Measurements from ENCODE around the gene SLC13A5.
"Not testable (repeated sequence)": the region's sequence is repeated elsewhere in the genome, so short reads cannot be mapped to it uniquely, and the experiment has no call there.

SLC13A5 gene

DNA sequence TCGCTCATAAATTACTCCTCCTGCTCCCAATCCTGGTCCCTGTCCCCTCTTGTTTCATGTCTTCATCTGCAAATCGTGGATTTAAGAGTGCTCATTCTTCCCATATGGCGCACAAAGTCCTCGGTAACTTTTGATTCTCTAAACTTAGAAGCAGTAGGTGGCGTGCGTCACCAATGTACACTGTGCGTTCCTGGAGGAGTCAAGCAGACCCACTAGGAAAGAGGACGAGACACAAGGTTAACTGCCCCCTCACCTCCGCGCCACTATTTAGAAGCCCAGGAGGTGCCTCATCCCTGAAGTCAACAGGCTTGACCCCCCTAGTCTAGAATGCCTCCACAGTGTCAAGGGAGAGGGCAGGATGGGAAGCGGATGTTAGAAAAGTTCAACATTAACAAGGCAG lies 2.9 kb downstream of the SLC13A5 start:
- no peak for DNase-seq

DNA sequence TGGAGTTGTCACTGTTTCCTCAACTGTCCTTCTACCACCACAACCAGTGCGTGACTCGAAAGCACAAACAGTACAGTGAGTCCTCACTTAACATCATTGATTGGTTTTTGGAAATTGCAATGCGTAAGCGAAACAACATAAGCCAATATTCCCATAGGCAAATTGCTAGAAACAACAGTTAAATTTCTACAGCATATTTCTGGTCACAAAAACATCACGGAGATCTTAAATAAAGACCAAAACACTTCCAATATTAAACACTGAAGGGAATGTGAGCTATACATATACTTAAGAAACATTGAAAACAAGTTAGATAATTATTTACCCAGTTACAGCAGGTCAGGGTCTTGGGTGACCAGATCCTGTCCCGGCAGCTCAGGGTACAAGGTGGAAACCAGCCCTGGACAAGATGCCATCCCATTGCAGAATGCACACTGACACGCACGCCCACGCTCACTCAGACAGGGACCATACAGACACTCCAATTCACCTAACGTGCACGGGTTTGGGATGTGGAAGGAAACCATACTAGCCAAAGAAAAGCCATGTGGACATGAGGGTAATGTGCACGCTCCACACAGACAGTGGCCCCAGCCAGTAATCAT lies 4.7 kb downstream of the SLC13A5 start:
- no peak for DNase-seq

DNA sequence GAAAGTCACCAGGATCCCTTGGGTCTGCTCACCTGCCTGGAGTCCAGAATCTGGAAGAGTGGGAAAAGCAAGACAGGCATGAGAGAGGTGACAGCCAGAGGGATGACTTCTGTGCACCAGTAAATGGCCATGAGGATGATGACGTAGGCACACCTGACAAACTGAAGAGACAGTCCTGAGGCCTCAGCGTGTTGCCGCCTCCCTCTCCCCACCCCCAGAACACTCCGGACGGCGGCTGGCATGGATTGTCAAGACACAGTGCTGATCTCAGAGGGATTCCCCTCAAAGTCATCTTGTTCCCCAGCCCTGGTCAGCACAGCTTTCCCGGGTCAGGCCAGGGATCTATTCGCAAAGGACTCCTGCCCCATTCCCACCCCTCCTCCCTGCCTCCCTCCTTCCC lies 6.2 kb downstream of the SLC13A5 start:
- DNase-seq = no peak

DNA sequence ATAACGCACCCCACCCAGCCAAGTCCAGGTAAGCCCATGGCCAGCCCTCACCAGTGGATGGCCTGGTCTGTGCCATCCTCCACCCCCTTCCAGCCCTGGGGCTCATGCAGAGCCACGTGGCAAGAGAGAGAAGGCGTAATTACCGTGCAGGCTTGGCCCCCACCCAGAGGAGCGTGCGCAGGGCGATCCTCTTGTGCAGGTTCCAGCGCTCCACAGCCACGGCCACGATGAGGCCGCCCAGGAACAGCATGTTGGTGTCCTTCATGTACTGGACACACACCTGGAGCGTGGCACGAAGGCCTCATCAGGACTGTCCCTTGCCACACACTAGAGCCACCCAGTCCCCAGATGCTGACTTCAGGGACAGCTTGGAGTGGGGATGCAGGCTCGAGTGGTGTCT lies 6.7 kb downstream of the SLC13A5 start:
- DNase-seq = no peak

DNA sequence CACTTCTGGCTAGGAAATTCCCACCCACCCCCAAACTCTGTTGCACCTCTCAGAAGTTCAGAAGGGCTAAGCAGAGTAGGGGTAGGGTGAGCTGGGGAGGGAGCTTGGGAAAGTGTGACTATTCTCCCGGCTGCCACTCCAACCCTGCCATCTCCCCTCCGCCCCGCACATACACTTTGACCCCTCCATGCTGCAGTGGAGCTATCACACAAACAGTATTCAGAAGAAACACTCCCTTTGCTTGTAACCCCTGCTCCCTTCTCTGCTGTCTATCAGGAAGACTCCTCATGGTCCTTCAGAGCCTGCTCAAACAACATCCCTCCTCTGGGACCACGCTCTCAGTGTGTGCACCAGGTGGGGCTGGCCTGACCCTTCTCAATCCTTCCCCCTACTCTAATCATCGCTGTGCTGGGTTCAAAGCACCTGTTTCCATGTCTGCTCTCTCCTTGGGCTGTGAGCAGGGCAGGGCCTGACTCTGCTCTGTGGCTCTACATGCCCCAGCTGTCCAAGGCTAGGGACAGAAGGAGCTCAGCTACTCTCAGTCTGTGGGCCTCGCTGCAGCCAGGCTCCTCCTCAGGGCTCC lies 8.6 kb downstream of the SLC13A5 start:
- no peak for DNase-seq

DNA sequence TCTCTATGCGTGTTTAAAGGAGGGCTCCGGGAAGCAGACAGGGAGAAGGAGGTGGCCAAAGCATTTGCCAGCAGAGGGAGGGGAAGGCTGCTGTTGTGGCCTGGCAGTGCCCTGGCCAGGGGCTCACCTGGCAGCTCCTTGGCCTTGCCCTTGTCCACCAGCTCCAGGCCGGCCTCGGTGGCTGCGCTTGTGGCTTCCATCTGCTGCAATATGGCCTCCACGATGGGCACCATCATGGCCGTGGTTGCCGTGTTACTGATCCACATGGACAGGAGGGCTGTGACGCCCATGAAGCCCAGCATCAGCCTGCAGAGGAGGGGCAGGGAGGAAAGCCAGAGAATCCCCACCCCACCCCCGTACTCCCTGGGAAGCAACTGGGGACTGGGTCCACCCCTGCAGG lies 9.4 kb downstream of the SLC13A5 start:
- no peak for DNase-seq

DNA sequence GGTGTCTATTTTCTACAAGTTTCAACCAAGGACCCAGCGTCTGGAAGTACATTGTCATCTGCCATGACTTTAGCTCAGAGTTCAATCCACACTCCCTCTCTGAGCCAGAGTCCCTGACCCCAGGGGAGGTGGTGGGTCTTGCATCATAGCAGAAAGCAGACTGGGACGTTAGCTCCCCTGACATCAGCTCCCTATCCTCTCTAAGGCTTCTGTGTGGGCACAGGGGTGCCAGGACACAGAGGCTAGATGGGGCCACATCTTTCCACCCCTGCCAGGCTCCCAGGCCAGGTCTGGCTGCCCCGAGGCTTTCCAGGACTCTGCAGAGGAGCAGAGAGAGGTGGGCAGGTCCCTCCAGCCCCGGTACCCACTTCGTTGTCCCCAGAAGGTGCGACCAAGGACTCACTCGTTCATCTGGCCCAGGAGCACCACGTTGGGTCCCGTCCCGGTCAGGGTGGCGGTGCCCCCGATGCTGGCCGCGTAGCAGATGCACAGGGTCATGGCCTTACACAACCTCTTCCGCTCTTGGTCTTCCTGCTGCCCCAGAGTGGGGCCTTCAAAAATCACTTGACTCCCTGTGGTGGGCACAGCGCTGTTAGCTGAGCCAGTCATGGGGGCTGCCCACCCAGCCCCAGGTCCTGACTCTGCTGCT lies 10.5 kb downstream of the SLC13A5 start:
- DNase-seq = no peak

DNA sequence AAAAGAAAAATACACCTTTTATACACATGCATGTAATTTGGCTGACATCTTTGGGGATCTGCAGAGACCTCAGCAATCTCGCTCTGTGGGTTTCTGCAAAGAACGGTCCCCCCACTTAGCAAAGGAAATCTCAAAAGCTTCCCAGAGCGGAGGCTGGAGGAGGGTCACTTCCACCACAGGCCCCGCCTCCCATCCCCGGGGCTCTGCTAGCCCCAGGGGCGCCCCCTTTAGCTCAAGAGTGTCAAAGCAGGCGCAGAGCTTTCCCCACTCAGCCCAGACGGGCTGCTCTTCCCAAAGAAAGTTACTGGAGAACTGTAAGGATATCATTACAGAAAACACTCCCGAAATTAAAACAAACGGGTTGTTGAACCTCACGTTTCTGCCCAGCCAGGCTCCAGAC lies 11.4 kb downstream of the SLC13A5 start:
- DNase-seq = no peak

DNA sequence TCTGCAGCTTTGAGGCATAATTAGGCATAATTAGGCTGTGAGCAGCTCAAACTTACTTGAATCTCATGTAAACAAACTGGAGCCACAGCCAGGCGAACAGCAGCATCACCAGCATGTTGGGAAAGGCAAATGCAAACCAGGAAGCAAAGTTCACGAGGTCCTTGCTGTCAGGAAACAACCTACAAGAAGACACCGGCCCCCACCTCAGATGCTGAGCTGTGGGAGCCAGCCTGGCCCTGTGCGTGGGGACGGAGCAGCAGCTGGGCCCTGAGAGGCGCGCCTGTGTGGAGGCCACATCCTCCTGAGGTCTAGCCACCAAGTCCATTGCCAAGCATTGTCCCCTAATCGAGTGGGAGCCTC lies 12.2 kb downstream of the SLC13A5 start:
- DNase-seq = no peak

DNA sequence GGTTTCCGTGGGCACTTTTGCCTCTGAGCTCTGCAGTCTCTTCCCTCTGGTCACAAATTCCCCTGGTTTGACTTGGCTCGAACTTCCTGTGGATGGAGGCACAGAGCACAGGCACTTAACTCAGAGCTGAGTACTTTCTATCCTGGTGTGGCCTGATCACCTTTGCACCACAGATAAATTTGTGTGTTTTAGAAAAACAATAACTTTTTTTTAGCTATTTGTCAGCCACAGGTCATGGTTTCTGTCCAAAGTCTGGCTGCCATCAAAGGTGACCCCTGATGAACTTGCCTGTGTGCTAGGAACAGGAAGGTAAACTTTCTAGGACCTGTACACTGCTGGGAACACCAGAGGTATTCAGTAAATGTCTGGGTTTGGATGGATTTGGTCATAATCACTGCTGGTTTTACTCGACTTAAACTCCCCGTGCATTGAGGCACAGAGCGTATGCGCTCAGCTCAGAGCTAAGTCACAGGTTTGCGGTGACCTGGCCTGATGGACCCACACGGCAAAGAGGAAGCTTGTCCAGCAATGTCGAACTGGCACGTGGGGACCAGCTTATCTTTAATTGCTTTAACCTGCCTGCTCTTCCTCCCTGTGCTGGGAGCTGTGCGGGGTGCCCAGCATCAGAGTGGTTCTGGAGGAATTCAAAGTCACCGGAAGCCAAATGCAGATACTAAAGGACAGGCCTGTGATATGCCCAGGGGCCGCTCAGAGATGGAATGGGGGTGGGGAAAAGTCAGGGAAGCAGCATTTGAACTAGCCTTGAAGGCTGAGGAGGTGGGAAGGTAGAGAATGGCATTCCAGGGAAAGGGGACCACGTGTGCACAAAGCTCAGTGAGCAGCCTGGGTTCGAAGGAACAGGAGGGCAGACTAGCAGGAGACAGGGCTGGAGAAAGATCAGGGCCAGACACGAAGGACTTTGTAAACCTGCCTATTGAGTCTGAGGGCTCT lies 12.9 kb downstream of the SLC13A5 start:
- no peak for DNase-seq

DNA sequence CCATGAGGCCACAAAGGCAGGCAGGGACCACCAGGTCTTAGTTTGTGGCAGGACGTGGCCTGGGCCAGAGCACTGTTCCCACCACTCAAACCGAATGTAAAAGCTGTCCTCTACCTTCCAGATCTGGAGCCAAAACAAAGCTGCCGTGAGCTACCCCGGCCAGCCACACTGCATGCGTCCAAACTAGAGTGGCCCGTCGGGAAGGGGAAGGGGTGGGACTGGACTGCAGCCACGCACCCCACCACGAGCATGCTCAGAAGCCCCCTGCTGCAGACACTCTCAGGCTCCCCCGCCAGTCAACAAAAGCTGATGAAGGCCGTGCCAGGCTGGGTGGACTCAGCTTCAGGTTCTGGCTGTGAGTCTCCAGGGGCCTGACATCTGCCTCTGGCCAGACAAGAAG lies 15.2 kb downstream of the SLC13A5 start:
- DNase-seq = no peak

DNA sequence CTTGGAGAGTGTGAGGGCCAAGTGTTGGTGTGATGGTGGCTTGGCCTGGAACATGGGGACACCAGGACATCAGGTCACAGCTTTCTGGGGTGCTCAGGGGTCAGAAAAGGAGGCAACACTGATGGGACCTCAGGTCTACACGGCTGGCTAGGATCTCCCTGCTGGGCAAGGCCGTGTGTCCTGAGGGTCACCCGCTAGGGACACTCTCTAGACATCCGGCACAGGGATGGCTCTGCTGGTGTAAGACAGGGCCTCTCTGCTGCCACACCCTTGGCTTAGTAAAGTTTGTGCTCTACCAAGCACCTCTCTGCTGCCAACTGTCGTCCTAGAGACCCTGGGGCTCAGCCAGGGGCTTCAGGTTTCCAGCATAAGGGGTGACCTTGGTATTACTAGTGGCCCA lies 16.3 kb downstream of the SLC13A5 start:
- DNase-seq = no peak

DNA sequence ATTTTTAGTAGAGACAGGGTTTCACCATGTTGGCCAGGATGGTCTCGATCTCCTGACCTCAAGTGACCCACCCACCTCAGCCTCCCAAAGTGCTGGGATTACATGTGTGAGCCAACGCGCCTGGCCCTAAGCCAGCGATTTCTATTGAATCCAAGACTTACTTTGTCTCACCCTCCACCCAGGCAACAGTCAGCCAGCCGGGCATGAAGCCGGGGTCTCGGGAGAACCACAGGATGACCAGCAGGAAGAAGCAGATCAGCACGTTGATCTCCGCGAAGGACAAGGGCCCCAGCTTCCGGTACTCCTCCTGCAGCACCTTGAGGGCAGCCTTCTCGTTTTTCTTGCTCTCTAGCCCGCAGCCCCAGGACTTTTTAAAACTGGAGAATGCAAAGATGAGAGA lies 17.6 kb downstream of the SLC13A5 start:
- DNase-seq = no peak

DNA sequence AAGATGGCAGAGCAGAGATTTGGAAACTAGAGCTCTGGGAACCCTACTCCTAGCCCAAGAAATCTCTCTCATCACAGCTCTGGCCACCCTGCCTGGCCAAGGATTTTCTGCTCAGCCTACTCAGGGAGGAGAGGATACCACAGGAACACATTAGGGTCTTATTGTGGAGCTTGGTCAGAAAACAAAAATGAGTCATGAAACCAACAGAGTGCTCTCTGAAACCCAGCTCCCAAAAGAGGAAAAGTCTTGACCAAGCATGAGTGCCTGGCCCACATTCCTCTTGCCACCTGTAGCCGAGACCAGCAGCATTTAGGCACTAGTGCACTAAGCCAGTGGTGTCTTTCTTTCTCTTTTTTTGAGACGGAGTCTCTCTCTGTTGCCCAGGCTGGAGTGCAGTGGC lies 18.1 kb downstream of the SLC13A5 start:
- DNase-seq = no peak

DNA sequence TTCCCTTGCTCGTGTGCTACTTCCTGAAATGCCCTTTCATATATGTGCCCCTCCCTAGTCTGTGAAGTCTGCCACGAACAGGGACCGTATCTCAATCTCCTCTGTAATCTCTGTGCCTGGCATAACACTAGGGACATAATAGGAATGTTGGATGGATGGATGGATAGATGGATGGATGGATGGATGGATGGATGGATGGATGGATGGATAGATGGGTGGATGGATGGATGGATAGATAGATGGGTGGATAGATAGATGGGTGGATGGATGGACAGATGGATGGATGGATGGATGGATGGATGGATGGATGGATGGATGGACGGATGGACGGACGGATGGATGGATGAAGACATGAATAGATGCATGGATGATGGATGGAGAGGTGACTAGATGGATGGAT lies 21.2 kb downstream of the SLC13A5 start:
- not testable (repeated sequence) for DNase-seq

DNA sequence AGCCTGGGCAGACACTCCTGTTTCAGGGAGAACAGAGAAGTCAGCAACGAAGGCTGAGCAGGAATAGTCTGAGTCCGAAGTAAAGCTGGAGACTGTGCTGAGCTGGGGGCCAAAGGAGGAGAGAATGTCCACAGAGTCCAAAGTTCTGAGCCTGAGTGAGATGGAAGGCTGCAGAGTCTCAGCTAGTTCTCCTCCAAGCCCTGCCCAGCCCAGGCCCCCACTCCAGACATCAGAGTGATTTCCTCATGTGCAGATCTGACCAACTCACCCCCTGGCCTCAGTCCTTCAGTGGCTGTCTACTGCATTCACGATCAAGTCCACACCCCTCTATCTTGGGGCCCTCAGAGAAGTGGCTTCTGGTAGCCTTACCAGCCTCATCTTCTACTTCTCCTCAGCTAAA lies 21.6 kb downstream of the SLC13A5 start:
- DNase-seq = no peak

DNA sequence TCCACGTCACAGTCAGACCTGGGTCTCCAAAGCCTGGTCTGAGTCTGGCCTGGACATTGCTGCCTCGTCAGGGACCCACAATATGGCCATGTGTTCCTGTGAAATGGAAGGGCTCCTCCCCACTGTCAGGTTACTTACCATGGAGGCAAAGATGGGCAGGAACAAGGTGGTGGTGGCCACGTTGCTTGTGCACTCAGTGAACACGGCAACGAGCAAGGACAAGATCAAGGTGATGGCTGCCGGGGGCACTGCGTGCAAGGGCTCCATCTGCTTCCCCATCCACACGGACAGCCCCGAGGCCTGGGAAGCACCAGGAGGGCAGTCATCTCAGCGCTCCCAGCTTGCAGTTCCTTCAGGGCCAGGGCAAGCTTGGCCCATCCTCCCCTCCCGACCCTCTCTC lies 22.5 kb downstream of the SLC13A5 start:
- DNase-seq = no peak

DNA sequence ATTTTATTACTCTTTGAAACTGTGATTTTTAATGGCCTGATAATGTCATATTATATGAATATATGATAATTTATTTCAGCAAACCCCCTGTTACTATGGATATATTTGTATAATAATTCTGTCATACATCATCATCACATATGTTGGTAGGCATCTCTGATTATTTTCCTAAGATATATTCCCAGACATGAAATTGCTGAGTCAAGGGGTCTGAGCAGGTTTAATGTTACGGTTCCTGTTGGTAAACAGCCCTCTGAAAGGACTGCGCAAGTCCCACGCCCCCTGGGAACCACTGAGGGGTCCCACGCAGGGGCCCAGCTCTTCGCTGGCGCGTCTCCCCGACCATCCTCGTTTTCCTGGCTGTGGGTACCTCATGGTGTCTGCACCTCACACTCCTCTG lies 24.2 kb downstream of the SLC13A5 start:
- no peak for DNase-seq

DNA sequence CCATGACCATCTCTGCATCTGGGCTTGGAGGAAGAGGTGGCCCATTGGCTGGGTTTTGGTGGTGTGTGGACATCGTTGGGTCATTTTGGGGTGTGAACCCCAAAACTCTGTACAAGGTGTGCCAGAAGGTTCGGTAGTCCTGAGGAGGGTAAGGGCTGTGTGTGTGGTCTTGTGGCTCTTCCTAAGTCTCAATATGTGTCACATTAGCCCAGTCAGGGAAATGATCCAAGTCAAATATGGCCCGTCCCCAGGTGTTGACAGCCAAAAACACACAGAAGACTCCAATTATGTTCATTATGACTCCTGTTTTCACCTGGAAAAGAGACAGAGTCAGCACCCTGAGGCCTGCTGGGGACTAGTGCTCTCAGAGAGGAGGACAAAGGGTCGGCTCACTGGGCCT lies 27.1 kb downstream of the SLC13A5 start:
- no peak for DNase-seq

DNA sequence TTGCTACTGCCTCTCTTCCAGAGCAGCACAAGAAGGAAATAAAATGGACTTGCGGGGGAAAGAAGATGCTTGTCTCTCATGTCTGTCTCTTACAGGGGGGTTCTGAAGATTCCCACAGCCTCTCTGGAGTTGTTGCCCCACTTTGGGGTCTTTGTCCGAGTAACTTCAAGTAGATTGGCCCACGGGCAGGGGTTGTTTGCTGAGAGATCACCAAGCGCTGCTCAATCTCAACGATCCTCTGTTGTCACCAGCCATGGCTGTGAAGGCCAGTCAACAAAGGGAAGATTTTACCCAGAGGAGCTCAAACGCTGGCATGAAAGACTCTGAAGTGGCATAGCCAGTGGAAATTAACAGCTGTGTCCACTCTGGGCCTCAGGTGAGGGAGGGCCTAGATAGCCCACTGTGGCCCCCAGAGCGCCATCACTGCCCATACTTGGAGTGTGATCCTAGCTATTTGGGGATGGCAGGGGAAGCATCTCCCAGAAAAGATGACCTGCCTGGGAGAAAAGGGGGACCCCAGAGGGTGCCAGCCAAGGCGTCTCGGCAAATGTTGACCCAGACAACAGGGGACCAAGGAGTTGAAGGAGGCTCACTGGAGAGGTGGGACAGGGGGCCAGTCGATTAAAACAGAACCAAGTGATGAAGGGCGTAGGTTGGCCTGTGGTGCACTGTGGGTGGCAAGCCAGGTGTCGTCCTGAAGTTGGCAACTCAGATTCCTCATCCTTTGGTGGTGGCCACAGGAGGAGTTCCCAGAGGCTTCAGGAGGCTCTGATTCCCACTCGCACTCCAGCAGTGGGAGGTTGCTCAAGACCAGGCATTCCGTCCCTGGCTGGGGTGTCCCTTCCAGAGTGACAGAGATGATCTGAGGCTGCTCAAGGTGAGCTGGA lies 28.0 kb downstream of the SLC13A5 start:
- DNase-seq = no peak

DNA sequence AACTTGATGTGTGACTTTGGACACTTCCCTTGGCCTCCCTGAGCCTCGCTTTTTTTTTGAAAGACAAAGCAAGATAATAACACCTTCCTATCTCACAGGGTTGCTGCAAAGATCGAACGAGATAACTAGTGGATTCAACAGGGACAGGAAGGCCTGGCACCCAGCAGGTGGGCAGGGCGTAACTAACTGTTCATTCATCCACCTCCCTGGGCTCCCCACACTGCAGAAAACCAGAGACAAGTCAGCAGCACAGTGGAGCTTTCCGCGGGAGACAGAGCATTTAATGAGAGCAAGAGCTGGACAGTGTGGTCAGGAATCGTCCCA lies 28.7 kb downstream of the SLC13A5 start:
- no peak for DNase-seq

DNA sequence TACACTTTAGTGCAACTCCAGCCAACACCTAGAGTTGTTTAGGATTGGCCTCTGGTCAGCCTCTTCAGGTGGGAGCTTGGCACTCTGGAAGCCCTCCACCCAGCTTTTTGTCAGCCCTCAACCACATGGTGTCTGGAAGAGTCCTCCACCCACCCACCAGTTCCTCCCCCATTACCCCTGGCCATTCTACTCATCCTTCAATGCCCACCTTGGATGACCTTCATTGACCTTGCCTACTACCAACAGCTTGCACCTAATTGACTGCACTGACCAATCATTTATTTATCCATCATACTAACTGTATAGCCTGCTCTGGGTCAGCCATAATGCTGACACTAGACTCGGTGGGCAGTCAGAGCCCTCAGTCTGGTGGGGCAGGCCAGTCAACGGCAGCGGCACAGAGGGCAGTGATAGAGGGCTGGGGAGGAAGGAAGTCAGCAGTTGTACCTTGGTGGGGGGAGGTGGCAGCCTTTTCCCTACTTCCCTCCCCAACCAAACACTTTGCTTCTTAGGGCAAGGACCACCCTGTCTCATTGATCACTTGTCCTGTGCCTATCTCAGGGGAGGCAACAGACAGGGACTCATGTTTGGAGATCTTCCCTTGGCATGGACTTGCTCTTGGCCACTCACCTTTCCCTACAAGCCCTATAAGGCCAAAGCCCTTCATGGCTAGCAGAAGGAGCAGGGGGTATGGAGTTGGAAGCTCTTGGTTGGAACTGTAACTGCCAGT lies 29.3 kb downstream of the SLC13A5 start:
- DNase-seq = no peak
